Left renal pelvis (tissue), 4 donors: ENCODE measurements around the gene OPTC. TPM values are rescaled to one million over a fixed set of nuclear protein-coding genes. Genes with fewer than 3 reads are reported as not detected.
A peak's percentile ranks its signal among the peaks of the same experiment; 100 is the strongest.

Source experiments
- DNase-seq, 4 donors: peaks; one replicate each; pipeline ENCODE4 v3.0.0-alpha.2; 2013; ENCODE audit warnings: low read depth in 4 of 4, low spot score in 3 of 4
- polyA plus RNA-seq, 4 donors: library from polyadenylated mRNA; unstranded; fragments of 120-200 nt; gene quantifications; one replicate each; pipeline ENCODE4 v1.2.1, GENCODE V29; 2013; ENCODE audit not compliant: insufficient read length in 4 of 4

OPTC gene
- polyA plus RNA-seq, 4 donors: 0.11 TPM; not detected in 3

DNA sequence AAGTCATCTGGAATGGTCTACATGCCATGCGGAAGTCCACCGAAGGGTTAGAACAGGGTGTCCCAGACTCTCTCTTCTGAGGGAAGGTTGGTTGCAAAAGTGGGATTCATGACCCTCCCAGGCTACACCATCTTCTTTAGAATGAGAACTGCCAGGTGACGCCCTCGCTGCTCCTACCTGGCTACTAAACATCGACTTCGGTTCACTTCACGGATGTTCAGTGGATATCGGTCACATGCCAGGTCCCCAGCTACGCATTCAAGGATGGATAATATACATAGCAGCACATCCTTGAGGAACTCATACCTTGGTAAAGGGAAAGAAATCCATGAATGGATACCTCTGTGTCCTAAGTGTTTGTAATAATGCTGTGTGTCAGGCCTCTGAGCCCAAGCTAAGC, 3.3 kb upstream of the OPTC start:
- no peak for DNase-seq

DNA sequence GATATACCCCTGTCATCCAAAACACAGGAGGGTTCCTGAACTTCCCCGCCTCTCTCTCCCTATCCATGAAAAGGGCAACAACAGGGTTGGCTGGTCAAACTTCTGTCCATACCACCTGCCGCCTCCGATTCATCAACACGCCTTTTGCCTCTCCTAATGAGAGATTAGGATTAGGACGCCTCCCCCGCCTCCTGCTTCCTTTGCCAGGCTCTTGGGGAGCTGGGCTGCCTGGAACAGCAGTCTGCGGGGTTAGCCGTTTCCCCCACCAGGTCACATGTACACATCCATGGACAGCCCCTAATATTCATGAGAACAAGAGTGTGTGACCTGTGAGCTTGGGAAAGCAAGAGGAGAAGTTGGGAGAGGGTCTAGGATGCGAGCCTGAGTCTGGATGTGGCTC, 2.3 kb upstream of the OPTC start:
- DNase-seq: no peak

DNA sequence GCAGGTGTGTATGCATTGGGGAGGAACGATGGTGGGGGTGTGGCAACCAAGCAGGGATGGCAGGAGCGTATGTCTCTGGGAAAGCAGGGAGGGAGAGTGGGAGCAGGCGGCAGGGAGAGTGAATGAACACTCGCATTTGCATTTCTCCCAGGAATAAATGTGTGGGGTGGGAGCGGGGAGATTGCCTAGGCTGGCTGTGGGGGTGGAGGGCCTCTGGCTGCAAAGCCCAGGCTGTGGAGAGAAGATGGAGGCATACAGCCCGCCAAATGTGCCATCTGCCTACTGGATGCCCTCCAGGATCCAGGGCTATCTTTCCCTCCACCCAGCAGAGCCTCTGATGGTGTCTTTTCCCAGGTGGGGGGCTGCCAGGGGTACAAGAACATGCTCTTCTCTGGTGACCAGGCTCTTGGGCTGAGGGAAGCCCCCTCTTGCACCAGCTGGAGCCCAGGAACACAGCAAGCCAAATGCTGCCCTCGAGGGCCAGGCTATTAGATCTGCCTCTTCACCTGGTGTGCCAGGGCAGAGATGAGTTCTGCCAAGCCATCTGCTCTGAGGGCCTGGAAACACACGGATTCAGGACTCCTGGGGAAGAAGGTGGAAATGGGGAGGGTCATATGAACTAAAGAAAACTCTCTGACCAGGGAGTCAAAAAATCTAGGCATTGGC, 1.7 kb upstream of the OPTC start:
- no peak for DNase-seq

DNA sequence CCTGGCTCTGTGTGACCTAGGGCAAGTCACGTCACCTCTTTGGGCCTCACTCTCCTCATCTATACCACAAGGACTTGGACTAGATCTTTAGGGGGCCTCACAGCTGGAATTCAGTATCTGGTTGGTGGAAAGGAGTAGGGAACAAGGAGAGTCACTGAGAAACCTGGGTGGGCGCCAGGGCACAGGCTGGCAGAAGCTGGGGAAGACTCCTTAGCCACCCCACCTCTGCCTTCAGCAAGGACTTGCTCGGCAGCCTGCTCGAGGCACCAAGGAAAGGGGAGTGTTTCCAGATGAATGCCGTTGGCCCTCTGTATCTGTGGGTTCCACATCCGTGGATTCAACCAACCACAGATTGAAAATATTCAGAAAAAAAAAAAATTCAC, 1.2 kb upstream of the OPTC start:
- no peak for DNase-seq

DNA sequence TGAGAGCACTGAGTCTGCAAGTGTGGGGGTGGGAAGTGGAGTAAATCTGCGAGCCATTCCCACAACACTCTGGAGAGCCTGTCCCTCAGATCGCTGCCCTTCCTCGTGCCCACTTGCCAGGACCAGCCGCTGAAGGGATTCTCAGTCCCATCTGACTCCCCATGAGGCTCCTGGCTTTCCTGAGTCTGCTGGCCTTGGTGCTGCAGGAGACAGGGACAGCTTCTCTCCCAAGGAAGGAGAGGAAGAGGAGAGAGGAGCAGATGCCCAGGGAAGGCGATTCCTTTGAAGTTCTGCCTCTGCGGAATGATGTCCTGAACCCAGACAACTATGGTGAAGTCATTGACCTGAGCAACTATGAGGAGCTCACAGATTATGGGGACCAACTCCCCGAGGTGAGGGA, 1.9 kb downstream of the OPTC start:
- no peak for DNase-seq

DNA sequence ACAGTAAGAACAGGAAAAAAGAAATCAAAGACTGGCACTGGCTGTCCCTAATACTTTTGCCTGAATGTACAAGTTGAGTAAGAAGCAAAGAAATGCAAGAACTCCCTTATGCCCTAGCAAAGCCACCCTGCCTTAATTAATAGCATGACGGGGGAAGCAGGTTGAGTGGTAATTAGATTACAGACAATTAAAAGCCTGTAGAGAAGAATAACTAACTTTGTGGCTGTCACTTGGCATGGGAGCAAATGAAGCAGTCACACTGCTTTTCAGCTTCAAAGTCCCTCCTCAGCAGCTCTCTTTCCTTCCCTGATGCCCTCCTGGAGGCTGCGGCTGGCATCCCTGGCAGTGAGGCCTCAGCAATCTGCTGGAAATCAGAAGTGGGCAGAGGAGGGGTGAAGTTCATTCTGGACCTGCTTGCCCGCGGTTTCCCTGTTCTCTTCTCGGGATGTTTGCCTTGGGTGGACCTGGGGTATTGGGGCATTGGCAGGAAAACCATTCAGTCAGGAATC, 3.4 kb downstream of the OPTC start:
- no peak for DNase-seq

DNA sequence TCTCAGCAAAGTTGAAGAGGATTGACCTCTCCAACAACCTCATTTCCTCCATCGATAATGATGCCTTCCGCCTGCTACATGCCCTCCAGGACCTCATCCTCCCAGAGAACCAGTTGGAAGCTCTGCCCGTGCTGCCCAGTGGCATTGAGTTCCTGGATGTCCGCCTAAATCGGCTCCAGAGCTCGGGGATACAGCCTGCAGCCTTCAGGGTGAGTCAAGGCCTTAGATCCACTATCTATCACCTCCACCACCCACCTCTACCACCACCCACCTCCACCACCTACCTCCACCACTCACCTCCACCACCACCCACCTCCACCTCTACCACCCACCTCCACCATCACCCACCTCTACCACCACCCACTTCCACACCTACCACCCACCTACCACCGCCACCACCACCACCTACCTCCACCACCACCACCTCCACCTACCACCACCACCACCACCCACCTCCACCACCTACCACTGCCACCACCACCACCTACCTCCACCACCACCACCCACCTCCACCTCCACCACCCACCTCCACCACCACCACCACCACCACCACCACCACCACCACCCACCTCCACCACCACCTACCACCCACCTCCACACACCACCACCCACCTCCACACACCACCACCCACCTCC, 5.8 kb downstream of the OPTC start:
- DNase-seq: no peak

DNA sequence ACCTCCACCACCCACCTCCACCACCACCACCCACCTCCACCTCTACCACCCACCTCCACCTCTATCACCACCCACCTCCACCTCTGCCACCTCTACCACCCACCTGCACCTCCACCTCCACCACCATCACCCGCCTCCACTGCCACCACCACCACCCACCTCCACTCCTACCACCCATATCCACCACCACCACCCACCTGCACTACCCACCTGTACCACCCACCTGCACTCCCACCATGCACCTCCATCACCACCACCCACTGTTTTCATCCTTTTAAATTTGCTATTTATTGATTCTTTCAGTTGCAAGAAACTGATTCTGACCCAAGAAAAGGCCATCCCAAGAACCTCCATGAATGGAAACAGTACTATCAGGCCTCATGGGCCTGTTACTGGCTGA, 6.3 kb downstream of the OPTC start:
- no peak for DNase-seq

DNA sequence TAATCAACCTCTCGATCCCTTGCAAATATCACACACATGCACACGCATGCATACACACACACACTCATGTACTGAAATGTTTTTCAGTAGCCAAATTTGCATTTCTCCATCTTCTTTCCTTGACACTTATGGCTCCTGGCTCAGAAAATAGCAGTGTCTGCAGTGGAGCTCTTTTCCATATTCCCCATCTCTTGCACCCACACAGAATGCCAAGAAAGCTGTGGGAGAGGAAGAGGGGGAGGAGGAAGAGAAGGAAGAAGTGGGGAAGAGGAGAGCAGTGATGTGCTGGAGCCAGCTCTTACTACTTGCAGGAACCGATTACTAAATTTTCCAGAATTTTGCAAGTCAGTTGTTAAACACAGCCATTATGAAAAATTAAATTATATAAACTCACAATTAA, 9.9 kb downstream of the OPTC start:
- no peak for DNase-seq

DNA sequence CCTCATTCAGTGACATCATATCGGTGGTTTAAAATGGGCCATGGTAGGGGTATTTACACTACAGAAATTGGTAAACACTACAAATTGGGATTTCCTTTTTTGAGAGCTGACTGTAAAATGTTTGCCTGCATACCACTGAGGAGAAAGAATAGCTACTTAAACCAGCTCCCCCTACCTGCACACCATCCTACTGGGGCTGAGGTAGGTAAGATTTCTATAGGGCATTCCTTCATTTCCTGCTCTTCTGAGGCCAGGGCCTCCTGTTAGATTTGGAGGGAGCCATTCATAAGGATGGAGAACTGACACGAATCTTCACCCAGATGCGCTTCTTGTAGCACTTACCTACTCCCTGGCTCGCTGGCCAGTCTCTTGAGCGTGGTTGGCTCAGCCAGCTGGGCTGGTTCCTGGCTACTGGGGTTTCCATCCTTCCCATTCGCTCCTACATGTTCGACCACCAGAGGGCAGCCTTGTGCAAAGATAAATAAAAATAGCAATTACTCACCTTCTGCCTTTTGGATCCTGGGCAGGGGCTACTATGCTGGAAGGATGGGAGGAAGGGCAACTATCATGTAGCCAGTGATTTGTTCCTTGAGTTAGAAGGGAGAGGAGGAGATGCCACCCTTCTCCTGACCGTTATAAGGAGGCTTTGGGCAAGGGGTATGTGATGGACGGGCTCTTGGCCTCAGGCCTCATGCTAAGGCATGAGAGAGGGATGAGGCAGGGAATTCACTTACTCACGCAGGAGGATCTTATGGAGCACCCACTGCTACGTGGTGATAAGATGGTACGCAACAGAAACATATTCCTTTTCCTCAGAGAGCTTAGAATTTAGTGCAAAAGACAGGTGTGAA, 10.7 kb downstream of the OPTC start:
- peak; percentile 63 to 75 (median 68) for DNase-seq

DNA sequence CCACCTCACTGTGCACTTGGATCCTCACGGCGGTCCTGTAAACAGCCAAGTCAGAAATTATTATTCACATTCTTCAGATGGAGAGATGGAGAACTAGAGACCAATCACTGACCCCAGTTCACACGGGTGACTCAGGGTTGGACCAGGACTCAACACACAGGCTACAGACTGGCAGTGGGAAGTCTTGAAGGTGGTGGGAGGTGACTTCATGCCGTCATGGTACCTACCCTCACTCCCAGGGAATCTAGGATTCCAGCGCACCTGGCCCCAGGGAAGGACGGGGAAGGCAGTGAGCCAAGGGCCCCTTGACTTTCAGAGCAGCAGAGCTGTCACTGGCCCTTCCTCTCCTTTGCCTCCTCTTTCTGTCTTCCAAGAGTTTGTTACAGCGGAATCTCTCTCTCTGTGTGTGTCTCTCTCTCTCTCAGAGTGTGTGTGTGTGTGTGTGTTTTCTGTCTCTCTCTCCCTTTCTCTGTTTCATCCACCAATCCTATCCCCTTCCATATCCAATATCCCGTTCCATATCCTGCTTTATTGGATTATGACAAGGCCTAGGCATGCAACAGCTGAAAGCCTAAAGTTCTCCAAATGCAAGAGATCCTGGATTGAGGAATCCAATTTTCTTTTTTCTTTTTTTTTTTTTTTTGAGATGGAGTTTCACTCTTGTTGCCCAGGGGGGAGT, 11.7 kb downstream of the OPTC start:
- no peak for DNase-seq

DNA sequence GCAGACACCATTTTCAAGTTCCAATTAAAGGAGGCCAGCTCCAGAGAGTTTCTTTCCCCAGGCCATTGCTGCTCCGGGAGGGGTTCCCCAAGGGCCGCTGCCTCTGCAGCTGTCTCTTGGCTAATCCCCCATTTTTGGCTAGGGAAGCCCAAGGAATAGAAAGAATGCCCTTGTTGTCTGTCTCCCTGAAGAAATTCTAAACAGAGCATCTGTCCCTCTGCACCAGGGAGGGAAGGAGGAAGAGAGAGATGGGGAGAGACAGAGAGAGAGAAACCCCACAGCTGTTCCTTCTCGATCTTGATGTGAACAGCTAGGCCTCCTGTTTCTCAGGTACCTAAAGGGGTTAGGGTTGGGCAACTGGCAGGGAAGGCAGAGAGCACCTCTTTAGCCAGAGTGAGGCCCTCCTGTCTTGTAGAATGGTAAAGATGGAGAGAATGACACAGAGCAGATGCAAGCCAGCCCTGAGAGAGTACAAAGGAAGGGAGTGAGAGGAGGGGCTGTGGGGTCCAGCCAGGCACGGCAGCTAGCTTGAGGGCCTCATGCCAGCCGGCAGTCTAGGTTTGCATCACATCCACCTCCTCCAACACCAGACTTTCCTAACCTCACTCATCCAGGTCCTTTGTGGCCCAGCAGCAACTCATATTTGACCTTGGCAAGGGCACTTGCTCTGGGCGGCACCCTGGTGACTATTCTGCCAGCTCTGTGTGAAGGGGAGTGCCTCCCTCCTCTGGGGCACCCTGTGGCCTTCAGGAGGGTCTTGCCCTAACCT, 13.1 kb downstream of the OPTC start:
- no peak for DNase-seq

DNA sequence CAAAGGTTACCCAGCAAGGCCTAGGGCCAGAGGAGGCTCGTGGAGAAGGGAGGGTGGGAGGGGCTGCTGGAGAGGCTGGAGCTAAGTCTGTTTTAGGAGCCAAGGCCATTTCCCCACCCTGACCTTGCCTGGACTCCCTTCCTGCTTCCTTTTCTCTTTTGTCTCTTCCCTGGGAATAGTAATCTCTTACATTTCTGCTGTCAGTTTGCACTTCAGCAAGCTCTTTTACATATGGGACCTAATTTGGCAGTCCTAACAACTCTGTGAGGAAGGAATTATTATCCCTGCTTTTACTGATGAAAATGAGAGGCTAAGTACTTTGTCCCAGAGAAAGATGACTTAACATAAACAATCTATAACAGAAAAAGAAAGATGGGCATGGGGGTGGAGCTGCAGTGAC, 13.8 kb downstream of the OPTC start:
- DNase-seq: no peak

DNA sequence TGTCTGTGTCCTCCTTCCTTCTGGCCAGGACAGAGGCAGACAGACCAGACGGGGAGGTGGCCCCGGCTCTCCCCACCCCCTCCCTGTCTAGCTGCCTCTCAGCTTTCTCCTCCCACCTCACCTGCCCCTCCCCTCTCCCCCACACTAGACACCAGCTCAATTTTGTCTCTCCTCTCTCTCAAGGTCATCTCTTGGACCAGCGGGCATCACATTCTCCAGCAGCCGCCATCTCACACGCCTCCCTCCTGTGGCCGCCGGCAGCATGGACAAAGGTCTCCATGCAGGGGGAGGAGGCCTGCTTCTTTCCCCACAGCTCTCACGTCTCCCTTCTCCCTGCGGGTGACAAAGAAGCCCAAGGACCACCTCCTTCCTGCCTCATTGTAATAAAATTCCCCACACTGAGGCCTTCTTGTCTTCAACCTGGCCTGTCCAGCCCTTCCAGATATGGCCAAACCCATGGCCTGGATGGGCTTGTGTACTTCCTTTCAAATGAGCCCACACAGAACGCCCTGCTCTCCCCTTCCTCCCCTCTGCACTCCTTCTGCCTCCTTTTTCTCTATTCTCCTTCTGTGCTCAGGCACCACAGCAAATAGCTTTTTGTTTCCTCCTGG, 14.6 kb downstream of the OPTC start:
- DNase-seq: no peak

DNA sequence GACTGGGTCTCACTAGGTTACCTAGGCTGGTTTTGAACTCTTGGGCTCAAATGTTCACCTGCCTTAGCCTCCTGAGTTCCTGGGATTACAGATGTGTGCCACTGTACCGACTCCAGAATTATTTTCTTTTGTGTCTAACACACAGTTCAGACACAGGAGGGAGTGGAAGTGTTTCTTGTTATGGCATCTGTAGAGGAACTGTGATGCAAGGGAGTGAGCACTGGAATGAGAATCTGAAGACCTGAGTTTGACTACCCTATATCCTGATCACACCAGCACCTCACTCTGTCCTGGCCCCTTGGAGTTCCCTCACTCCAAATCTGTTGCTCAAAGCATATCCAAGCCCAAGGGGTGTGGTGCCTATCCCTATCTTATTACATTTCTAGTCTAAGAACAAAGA, 15.2 kb downstream of the OPTC start:
- DNase-seq: no peak

DNA sequence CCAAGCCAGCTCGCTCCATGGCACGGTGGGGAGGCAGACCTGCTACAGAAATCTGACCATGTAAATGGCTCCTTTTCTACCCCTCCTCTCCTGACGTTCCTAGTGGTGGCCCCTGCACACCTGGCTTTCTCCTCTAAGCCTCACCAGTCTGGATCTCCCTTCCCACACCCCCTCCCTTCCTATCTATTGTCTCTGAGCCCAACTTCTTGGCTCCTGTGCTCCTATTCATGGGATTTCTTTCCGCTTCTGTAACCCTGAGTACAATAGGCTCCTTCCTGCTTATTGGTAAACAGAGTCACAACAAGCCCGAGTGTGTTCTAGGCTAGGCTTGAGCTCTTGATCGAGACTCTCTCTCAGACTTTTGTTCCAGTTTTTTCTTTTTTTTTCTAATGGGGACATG, 17.6 kb downstream of the OPTC start:
- DNase-seq: no peak

DNA sequence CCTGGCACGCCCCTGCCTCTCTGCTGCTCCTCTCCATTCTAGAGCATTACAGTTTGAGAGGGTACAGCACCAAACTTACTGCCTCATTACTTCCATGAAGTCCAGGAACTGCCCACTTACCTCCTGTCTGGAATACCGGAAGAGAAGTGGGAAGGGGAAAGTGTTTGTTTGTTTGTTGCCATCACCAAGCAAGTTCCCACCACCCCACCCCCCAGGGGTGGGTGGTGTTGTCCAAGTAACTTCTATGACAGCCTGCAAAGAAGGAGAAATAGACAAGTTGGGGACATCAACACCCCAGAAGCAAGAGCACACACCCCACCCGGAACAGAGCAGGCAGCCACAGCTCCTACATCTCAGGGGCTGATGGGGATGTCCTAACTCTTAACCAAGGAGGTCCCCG, 18.0 kb downstream of the OPTC start:
- no peak for DNase-seq

DNA sequence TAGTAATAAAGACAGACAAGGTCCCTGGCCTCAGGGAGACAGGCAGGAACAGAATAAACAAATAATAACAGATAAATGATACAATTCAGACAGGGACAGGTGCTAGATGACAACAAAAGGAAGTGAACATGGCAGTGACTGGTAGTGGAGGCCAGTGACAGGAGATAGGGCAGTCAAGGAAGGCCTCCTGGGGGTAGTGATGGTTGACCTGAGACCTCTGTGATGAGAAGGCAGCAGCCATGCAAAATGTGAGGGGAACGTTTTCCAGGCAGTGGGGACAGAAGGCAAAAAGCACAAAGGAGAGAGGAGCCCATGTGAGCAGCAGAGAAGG, 18.5 kb downstream of the OPTC start:
- DNase-seq: no peak

DNA sequence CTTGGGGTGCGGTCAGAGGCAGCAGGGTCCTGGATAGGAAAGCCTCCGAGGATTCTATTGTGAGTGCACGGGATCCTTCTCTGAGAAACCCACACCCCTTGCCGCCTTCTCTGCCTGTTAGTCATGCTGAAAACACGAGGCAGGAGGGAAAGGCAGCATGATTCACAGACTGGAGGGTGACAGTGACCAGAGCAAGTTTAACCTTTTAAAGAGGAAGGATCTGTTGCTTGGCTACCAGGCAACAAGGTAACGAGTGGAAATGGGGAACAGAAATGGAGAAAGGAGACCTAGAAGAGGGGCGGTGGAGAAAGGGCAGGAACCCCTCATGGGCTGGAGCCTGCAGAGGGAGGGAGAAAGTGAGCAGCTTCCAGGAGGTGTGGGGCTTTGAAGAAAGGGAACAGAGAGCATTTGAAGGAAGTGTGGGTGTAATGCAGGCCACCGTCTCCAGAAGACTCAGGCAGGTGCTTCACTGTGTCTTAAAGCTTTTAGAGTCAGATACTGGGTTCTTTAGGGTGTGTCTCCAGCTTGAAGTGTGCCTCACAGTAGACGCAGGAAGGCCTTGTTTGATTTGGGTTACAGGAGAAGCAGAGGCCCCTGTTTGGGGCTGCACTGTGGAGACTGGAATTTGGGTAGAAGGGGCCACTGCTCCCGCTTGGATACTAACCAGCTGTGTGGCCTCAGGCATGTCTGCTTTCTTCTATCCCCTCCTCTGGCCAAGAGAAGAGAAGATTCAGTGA, 19.1 kb downstream of the OPTC start:
- DNase-seq: no peak
